PC-3 (cell line): ENCODE measurements around the gene CCL7. TPM values are rescaled to one million over a fixed set of nuclear protein-coding genes. Genes with fewer than 3 reads are reported as not detected.

Experiments
- ATAC-seq: fragments of 200-7000 bp; cut with Tn5 transposase; 2 replicates; pipeline ENCODE4 v1.9.1; 2020; ENCODE audit warnings: mild to moderate bottlenecking, moderate library complexity
- BruUV-seq: library from RNA; stranded (reverse); fragments of 400-500 nt; replicated peaks from 2 replicates; lab custom pipeline; 2021; lab: Mats Ljungman, UMichigan
- CTCF ChIA-PET: fragments of 300-600 bp; sonication (Branson Sonifier 250); formaldehyde crosslinking; loops from one replicate; lab custom pipeline; 2022; ENCODE audit warnings: antibody characterized with exemption; lab: Charles Lee
- POLR2A ChIA-PET: fragments of 300-600 bp; sonication (Branson Sonifier 250); formaldehyde crosslinking; loops from one replicate; lab custom pipeline; 2022; ENCODE audit warnings: antibody characterized with exemption; ENCODE audit not compliant: unreplicated experiment; lab: Charles Lee
- DNase-seq: peaks from one replicate; pipeline ENCODE4 v3.0.0-alpha.2; 2015
- H2AFZ ChIP-seq: fragments of 300-600 bp; sonication (generic); 2 replicates; pipeline ENCODE4 v1.6.0; 2016; ENCODE audit warnings: antibody characterized with exemption, low read length
- H3F3A ChIP-seq: fragments of 300-600 bp; sonication (generic); one replicate; pipeline ENCODE4 v1.6.0; 2017; ENCODE audit warnings: antibody characterized with exemption, low read length, control low read depth, mild to moderate bottlenecking; ENCODE audit not compliant: unreplicated experiment
- H3K27ac ChIP-seq: fragments of 300-600 bp; sonication (generic); 2 replicates; pipeline ENCODE4 v1.5.1; 2016; ENCODE audit warnings: mild to moderate bottlenecking, low read length
- H3K27me3 ChIP-seq: fragments of 300-600 bp; sonication (generic); 2 replicates; pipeline ENCODE4 v1.6.1; 2016; ENCODE audit warnings: low read length, mixed read lengths
- H3K36me3 ChIP-seq: fragments of 300-600 bp; sonication (generic); 2 replicates; pipeline ENCODE4 v1.6.1; 2016; ENCODE audit warnings: low read depth, mixed run types, low read length, mixed read lengths
- H3K4me1 ChIP-seq: fragments of 300-600 bp; sonication (generic); 2 replicates; pipeline ENCODE4 v1.5.1; 2016; ENCODE audit warnings: low read length; ENCODE audit not compliant: insufficient read depth
- H3K4me2 ChIP-seq: fragments of 300-600 bp; sonication (generic); 2 replicates; pipeline ENCODE4 v1.6.0; 2016; ENCODE audit warnings: low read length
- H3K4me3 ChIP-seq: fragments of 300-600 bp; sonication (generic); 2 replicates; pipeline ENCODE4 v1.5.1; 2016; ENCODE audit warnings: mild to moderate bottlenecking, low read length, mixed read lengths
- H3K79me2 ChIP-seq: fragments of 300-600 bp; sonication (generic); 2 replicates; pipeline ENCODE4 v1.6.1; 2017; ENCODE audit warnings: low read length, mixed read lengths
- H3K9ac ChIP-seq: fragments of 300-600 bp; sonication (generic); 2 replicates; pipeline ENCODE4 v1.6.0; 2016; ENCODE audit warnings: mild to moderate bottlenecking, low read length
- H3K9me2 ChIP-seq: fragments of 300-600 bp; sonication (generic); replicated peaks from 2 replicates; pipeline ENCODE4 v1.6.1; 2016; ENCODE audit warnings: mixed run types, low read length, mixed read lengths
- H3K9me3 ChIP-seq: fragments of 300-600 bp; sonication (generic); 2 replicates; pipeline ENCODE4 v1.6.1; 2016; ENCODE audit warnings: low read length, mixed read lengths
- H4K20me1 ChIP-seq: fragments of 300-600 bp; sonication (generic); 2 replicates; pipeline ENCODE4 v1.6.1; 2016; ENCODE audit warnings: low read length, mixed read lengths
- EZH2 ChIP-seq: fragments of 300-600 bp; sonication (generic); IDR thresholded peaks from one replicate; pipeline ENCODE4 v1.6.1; 2017; ENCODE audit warnings: antibody characterized with exemption, mild to moderate bottlenecking, low read length; ENCODE audit not compliant: unreplicated experiment
- EZH2phosphoT487 ChIP-seq: fragments of 300-600 bp; sonication (generic); IDR thresholded peaks from 2 replicates; pipeline ENCODE4 v1.6.1; 2018; ENCODE audit warnings: mild to moderate bottlenecking, antibody characterized with exemption, low read length, borderline replicate concordance
- intact Hi-C: fragments of 100-400 bp; cut with micrococcal nuclease; formaldehyde crosslinking; loops from 2 replicates; pipeline ENCODE4 v1.9.0; 2023
- total RNA-seq: library from RNA; depleted of rRNA; stranded (reverse); fragments of >200 nt; gene quantifications from 2 replicates; pipeline ENCODE4 v1.2.3, GENCODE V29; 2014
- TF ChIP-seq, protein P1 (sequence below): fragments of 300-600 bp; sonication (generic); conservative IDR thresholded peaks from 2 replicates; pipeline ENCODE4 v1.5.1; 2017; ENCODE audit warnings: antibody characterized with exemption, low read depth, mild to moderate bottlenecking, low read length

CCL7 gene
- total RNA-seq, 1 experiment from 2014 or later: not detected

DNA sequence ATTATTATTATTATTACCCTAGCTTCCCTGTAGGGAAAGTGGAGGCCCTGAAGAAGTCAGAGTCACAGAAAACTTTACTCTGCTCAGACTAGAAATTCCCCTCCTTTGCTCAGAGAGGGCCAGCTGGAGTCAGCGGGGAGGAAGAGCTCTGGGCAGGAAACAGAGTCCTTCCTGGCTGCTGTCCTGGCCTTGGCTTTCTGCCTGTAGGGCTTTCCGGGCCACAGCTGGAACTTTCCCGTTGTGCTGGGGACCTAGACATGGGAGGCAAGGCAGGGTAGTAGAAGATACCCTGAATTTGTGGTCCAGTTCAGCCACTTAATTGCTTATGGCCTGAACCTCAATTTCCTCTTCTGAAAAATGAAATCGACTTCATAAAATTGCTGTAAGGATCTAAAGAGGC lies 29.0 kb upstream of the CCL7 start:
- Histone ChIP-seq H3K9me3 (no peaks in the 10 kb centered on the region), H3K79me2 (no peaks in the 10 kb centered on the region), H3K27ac (no peak overlapping the region), H2AFZ (no peak overlapping the region), H3K9ac (no peak overlapping the region), H3K4me1 (no peaks in the 10 kb centered on the region), H3K36me3 (no peaks in the 10 kb centered on the region), H4K20me1 (no peaks in the 10 kb centered on the region), H3K4me2 (no peak overlapping the region), H3K4me3 (no peak overlapping the region), H3K27me3 (no peaks in the 10 kb centered on the region), H3F3A (no peaks in the 10 kb centered on the region), H3K9me2 (no peaks in the 10 kb centered on the region)
- DNase-seq (no peak), ATAC-seq (no peak)
- TF ChIP-seq EZH2phosphoT487 (no peak), EZH2 (no peak)
- TF ChIP-seq, protein P1, sequence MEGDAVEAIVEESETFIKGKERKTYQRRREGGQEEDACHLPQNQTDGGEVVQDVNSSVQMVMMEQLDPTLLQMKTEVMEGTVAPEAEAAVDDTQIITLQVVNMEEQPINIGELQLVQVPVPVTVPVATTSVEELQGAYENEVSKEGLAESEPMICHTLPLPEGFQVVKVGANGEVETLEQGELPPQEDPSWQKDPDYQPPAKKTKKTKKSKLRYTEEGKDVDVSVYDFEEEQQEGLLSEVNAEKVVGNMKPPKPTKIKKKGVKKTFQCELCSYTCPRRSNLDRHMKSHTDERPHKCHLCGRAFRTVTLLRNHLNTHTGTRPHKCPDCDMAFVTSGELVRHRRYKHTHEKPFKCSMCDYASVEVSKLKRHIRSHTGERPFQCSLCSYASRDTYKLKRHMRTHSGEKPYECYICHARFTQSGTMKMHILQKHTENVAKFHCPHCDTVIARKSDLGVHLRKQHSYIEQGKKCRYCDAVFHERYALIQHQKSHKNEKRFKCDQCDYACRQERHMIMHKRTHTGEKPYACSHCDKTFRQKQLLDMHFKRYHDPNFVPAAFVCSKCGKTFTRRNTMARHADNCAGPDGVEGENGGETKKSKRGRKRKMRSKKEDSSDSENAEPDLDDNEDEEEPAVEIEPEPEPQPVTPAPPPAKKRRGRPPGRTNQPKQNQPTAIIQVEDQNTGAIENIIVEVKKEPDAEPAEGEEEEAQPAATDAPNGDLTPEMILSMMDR: no peak
- BruUV-seq: no TSS peak
- intact Hi-C loops: no loop called here
- CTCF ChIA-PET: no interaction called here
- POLR2A ChIA-PET: no interaction called here

DNA sequence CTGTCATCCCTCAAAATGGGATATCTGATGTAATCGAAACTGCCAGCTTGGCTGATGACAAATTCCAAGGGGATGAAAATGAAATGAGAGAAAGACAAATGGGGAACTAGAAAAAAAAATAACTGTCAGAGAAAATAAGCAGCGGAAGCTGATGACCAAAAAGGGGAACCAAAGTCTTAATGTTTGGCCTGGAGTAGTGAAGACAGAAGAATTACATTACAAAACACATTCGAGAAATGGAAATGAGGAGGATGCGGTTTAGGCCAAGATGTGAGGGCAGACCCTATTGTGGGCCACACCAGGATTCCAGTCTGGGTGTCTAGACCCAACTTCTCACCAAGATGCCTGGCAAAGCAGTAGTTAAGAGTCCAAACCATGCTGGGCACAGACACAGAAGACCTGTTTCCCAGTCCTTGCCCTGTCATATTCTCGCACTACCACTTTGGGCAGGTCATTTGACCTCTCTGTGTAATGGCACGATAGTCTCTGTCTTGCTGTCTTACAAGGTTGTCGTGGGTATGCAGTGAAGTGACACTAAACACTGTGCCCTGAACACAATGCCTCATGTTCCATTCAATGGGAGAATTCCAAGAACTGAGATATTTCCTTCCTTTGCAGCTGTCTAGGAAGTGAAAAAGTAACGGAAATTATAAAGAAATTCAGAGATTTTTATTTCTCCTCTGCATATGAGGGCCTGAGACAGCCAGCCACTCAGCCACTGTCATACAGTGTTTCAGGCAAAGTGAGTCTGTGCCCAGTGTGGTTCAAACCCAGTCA lies 27.2 kb upstream of the CCL7 start:
- Histone ChIP-seq H2AFZ (no peak overlapping the region), H3K9me2 (no peaks in the 10 kb centered on the region), H3K4me1 (no peaks in the 10 kb centered on the region), H4K20me1 (no peaks in the 10 kb centered on the region), H3K27me3 (no peaks in the 10 kb centered on the region), H3K4me2 (no peak overlapping the region), H3K27ac (no peak overlapping the region), H3K9ac (no peak overlapping the region), H3F3A (no peaks in the 10 kb centered on the region), H3K36me3 (no peaks in the 10 kb centered on the region), H3K4me3 (no peak overlapping the region), H3K9me3 (no peaks in the 10 kb centered on the region), H3K79me2 (no peaks in the 10 kb centered on the region)
- POLR2A ChIA-PET: no interaction called here
- DNase-seq: no peak
- TF ChIP-seq EZH2phosphoT487 (no peak), EZH2 (no peak)
- TF ChIP-seq, protein P1: no peak
- ATAC-seq: no peak
- intact Hi-C loops: no loop called here
- CTCF ChIA-PET: no interaction called here
- BruUV-seq: no TSS peak
